Activated CD4-positive, alpha-beta memory T cell treated with anti-CD3 and anti-CD28 coated beads for 36 hours (primary cell): ENCODE data around the gene GGA1. TPM values are rescaled to one million over a fixed set of nuclear protein-coding genes. Genes with fewer than 3 reads are reported as not detected.

Source experiments
- CTCF ChIA-PET: fragments of 350-600 bp; sonication (Branson Sonifier 250); formaldehyde crosslinking; loops from one replicate; lab custom pipeline; 2021; ENCODE audit warnings: antibody characterized with exemption, inconsistent platforms; lab: Charles Lee
- POLR2A ChIA-PET: fragments of 350-600 bp; sonication (Branson Sonifier 250); formaldehyde crosslinking; loops from one replicate; lab custom pipeline; 2021; ENCODE audit warnings: antibody characterized with exemption; lab: Charles Lee
- DNase-seq: peaks from one replicate; pipeline ENCODE4 v3.0.0-alpha.2; 2020
- H3K27ac Mint-ChIP-seq: one replicate; pipeline ENCODE4 v1.8.0; 2021; ENCODE audit warnings: mixed read lengths
- H3K27me3 Mint-ChIP-seq: one replicate; pipeline ENCODE4 v1.8.0; 2021; ENCODE audit warnings: mixed read lengths
- H3K36me3 Mint-ChIP-seq: one replicate; pipeline ENCODE4 v1.8.0; 2021; ENCODE audit warnings: mixed read lengths
- H3K4me1 Mint-ChIP-seq: one replicate; pipeline ENCODE4 v1.8.0; 2021; ENCODE audit warnings: low read depth, mixed read lengths
- H3K4me3 Mint-ChIP-seq: one replicate; pipeline ENCODE4 v1.8.0; 2021; ENCODE audit warnings: mild to moderate bottlenecking, mixed read lengths
- H3K9me3 Mint-ChIP-seq: one replicate; pipeline ENCODE4 v1.8.0; 2021; ENCODE audit warnings: mixed read lengths
- intact Hi-C: fragments of 100-400 bp; cut with micrococcal nuclease; formaldehyde crosslinking; loops from one replicate; pipeline ENCODE4 v1.15.1; 2023
- total RNA-seq, 2 experiments: library from RNA; stranded (reverse); gene quantifications; one replicate each; pipeline ENCODE4 v1.2.3, GENCODE V29; 2021

Gene GGA1
- total RNA-seq, 2 experiments from 2014 or later = 59.0 to 61.1 TPM

- Mint-ChIP-seq H3K4me3 (no peak overlapping the region), H3K4me1 (peaks cover 24% of the 10 kb centered on the region), H3K27me3 (no peaks in the 10 kb centered on the region), H3K27ac (no peak overlapping the region), H3K36me3 (peaks cover 14% of the 10 kb centered on the region), H3K9me3 (no peaks in the 10 kb centered on the region)
- CTCF ChIA-PET = interaction anchor here (1.0 to 1.4 kb wide), 2 partner anchors 17 to 28 kb away, joined by 3 read pairs; no protein-coding TSS in a partner anchor
- intact Hi-C loops = no loop called here
- no peak for DNase-seq
- POLR2A ChIA-PET = interaction anchor here (0.6 to 1.3 kb wide), 3 partner anchors 12 to 725 kb away, joined by 3 read pairs; no protein-coding TSS in a partner anchor
Measured at GRCh38 chr22:37664249-37665101, 55.8 kb downstream of the GGA1 start.

GRCh38 chr22:37665487-37665886, 56.9 kb downstream of the GGA1 start:
- ChIA-PET POLR2A (no interaction called here), CTCF (no interaction called here)
- no peaks in the 10 kb centered on the region for H3K27me3 Mint-ChIP-seq

GRCh38 chr22:37669586-37669985, 61.0 kb downstream of the GGA1 start:
- ChIA-PET CTCF (interaction anchor here (0.6 to 24.9 kb wide), 3 partner anchors 12 to 102 kb away, joined by 3 to 574 read pairs (median 5); partner anchors contain the start of gene SH3BP1), POLR2A (interaction anchor here (0.9 to 1.5 kb wide), 2 partner anchors 26 to 42 kb away, joined by 5 to 9 read pairs; no protein-coding TSS in a partner anchor)
- H3K4me3 Mint-ChIP-seq = no peak overlapping the region
- intact Hi-C loops = no loop called here
- peaks cover 8% of the 10 kb centered on the region for H3K36me3 Mint-ChIP-seq
- DNase-seq = no peak
- no peaks in the 10 kb centered on the region for H3K27me3 Mint-ChIP-seq
- H3K4me1 Mint-ChIP-seq = peaks cover 30% of the 10 kb centered on the region
- peak overlapping the region; percentile 4 for H3K27ac Mint-ChIP-seq
- no peaks in the 10 kb centered on the region for H3K9me3 Mint-ChIP-seq

More at GRCh38 chr22:37665487-37665886, 56.9 kb downstream of the GGA1 start:
- H3K4me1 Mint-ChIP-seq = peaks cover 16% of the 10 kb centered on the region
- no peak overlapping the region for H3K4me3 Mint-ChIP-seq
- H3K36me3 Mint-ChIP-seq = peaks cover 14% of the 10 kb centered on the region
- H3K27ac Mint-ChIP-seq = no peak overlapping the region
- intact Hi-C loops = no loop called here
- no peak for DNase-seq
- no peaks in the 10 kb centered on the region for H3K9me3 Mint-ChIP-seq

DNA sequence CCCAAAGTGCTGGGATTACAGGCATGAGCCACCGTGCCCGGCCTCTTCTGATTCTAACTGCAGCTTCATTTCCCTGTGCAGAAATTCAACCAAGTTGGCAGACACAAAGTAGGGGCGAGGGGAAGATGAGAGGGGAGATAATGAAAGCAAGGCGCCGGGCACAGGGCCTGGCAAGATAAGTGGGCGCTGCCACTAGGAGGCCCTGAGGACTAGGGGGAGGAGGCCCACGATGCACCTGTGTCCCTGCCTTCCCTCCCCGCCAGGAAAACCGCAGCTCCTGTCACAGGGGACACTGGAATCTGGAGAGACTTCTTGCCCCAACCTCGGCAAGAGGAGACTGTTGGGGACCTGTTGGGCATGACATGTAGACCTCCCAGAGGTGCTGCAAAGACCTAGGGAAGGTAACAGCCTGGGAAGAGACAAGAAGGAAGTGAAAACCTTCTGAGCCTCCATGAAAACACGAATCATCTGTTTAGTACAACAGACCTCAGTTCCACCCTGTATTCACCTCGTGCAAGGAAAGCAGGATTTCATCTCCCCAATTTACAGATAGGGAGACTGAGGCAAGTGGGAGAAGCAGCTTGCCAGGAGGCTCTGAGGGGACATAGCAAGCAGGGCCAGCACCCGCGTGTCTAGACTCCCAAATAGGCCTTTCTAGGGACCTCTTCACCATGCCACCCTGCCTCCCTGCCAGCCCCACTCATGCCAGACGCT, 63.7 kb downstream of the GGA1 start:
- intact Hi-C loops = loop anchor here (10.0 kb wide), 1 partner anchor 172 kb away; the partner anchor contains the start of genes ANKRD54 and EIF3L

DNA sequence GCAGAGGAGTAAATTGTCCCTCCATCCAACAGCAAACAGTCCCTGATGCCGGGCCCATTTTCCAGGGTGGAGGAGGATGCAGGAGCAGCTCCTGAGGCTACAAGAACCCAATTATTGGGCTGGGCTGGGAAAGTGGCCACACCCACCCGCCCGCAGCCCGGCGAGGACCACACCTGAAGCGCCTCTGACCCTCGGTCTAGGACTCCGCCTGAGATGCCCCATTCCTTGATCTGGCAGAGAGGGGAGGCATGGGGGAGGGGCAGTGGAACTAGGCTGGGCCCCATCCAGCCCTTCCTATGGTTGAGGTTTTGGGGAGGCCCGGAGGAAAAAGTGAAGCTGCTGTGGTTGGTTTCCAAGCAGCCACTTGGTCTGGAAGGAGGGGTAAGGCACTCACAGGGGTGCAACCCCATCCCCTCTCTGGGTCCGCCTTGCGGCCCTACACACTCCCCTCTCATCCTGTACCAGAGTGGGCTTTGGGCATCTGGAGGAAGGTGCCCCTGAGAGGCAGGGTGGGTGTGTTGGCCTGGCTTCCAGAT, 64.4 kb downstream of the GGA1 start:
- DNase-seq = peak; percentile 27
- Mint-ChIP-seq H3K36me3 (peaks cover 7% of the 10 kb centered on the region), H3K4me1 (peaks cover 47% of the 10 kb centered on the region), H3K27ac (no peak overlapping the region), H3K27me3 (no peaks in the 10 kb centered on the region), H3K4me3 (no peak overlapping the region), H3K9me3 (no peaks in the 10 kb centered on the region)
- CTCF ChIA-PET = interaction anchor here (0.8 to 24.9 kb wide), 4 partner anchors 8 to 66 kb away, joined by 3 to 574 read pairs (median 4); partner anchors contain the start of gene SH3BP1
- intact Hi-C loops = loop anchor here (10.0 kb wide), 1 partner anchor 172 kb away; the partner anchor contains the start of genes ANKRD54 and EIF3L
- POLR2A ChIA-PET = no interaction called here

More for the DNA sequence above, 63.7 kb downstream of the GGA1 start:
- peak overlapping the region; percentile 21 for H3K27ac Mint-ChIP-seq
- CTCF ChIA-PET = interaction anchor here (0.6 to 24.9 kb wide), 6 partner anchors 9 to 147 kb away, joined by 3 to 574 read pairs (median 4); partner anchors contain the start of gene SH3BP1
- POLR2A ChIA-PET = interaction anchor here (0.6 kb wide), 1 partner anchor 24 kb away, joined by 3 read pairs; no protein-coding TSS in a partner anchor
- no peaks in the 10 kb centered on the region for H3K27me3 Mint-ChIP-seq
- H3K4me3 Mint-ChIP-seq = no peak overlapping the region
- peaks cover 3% of the 10 kb centered on the region for H3K36me3 Mint-ChIP-seq
- H3K4me1 Mint-ChIP-seq = peaks cover 44% of the 10 kb centered on the region
- peak; percentile 22 for DNase-seq
- H3K9me3 Mint-ChIP-seq = no peaks in the 10 kb centered on the region

DNA sequence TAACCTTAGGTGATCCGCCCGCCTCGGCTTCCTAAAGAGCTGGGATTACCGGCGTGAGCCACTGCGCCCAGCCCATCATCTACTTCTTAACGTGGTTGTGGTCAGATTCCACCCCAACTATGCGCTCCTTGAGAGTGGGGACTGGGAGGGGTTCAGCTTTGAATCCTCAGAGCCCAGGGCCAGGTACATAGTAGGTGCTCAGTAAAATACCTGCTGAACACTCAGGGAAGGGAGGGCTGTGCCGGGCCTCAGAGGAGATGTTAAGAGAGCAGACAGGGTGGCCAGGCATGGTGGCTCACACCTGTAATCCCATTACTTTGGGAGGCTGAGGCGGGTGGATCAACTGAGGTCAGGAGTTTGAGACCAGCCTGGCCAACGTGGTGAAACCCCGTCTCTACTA, 65.6 kb downstream of the GGA1 start:
- H3K27ac Mint-ChIP-seq = no peak overlapping the region
- DNase-seq = no peak
- H3K36me3 Mint-ChIP-seq = peaks cover 8% of the 10 kb centered on the region
- CTCF ChIA-PET = interaction anchor here (1.4 to 24.9 kb wide), 5 partner anchors 11 to 67 kb away, joined by 3 to 574 read pairs (median 5); partner anchors contain the start of genes PDXP and SH3BP1
- POLR2A ChIA-PET = interaction anchor here (0.5 to 2.5 kb wide), 5 partner anchors 11 to 170 kb away, joined by 3 to 9 read pairs (median 4); partner anchors contain the start of gene ANKRD54
- intact Hi-C loops = loop anchor here (10.0 kb wide), 1 partner anchor 171 kb away; the partner anchor contains the start of genes ANKRD54 and EIF3L
- no peaks in the 10 kb centered on the region for H3K9me3 Mint-ChIP-seq
- no peaks in the 10 kb centered on the region for H3K27me3 Mint-ChIP-seq
- H3K4me3 Mint-ChIP-seq = peak overlapping the region; percentile 39
- peaks cover 49% of the 10 kb centered on the region for H3K4me1 Mint-ChIP-seq

DNA sequence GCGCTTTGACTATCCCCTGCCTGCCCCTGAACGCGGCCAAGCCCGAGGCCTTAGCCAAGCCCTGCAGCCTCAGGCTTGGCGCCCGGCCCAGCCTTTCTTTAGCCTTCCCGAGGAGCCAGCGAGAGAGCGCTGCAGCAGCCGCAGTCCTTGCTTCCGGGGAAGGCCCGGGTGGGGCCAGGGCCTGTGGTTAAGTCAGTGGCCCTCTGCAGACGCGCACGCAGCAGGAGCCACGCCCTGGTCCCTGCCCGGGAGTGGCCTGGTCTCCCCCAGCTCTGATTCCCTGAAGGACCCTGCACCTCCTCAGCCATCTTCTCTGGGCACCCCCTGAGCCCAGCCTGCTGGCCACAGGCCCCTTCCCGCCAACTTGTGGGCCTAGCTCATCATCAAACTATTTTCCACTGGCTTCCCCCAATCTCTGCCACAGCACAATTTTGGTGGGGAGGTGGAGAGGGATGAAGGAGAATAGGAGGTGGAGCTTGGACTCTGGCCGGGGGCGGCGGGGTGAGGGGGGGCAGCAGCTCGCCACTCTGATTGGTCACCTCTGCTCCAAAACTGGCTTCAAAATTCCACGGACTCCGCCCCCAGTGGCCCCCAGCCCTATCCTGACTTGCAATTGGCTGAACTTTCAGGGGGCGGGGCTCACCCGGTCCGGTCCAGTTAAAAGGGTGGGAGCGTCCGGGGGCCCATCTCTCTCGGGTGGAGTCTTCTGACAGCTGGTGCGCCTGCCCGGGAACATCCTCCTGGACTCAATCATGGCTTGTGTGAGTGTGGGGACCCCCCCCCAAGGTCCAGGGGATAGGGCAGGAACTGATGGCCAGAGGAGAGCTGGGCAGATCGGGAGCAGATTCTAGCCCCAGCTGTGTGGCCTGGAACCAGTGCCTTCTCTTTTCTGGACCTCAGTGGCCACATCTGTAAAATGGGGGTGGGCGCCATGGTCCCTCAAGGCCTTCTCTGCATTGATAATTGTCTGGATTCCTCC, 66.6 kb downstream of the GGA1 start, which contains the start of gene LGALS1:
LGALS1 (plus strand) TSS at position 686 of the 979 bp plus-strand sequence; CDS start at position 753, 67 bp downstream.
- H3K4me3 Mint-ChIP-seq = peak within 1 kb of the TSS; percentile 87
- H3K4me1 Mint-ChIP-seq = peaks cover 48% of the 10 kb centered on the region
- DNase-seq = peak; percentile 89
- ChIA-PET POLR2A (interaction anchor here (0.9 to 3.4 kb wide), 12 partner anchors 11 to 67 kb away, joined by 3 to 15 read pairs (median 6); partner anchors contain the start of genes GGA1, NOL12 and PDXP), CTCF (interaction anchor here (0.5 to 24.9 kb wide), 9 partner anchors 10 to 68 kb away, joined by 3 to 574 read pairs (median 7); partner anchors contain the start of genes GGA1, PDXP, SH3BP1 and TRIOBP)
- no peaks in the 10 kb centered on the region for H3K27me3 Mint-ChIP-seq
- no peaks in the 10 kb centered on the region for H3K9me3 Mint-ChIP-seq
- peaks cover 14% of the 10 kb centered on the region for H3K36me3 Mint-ChIP-seq
- H3K27ac Mint-ChIP-seq = peak within 1 kb of the TSS; percentile 93
- intact Hi-C loops = loop anchor here (5.0 to 10.0 kb wide), 2 partner anchors 133 to 170 kb away; partner anchors contain the start of genes ANKRD54 and EIF3L

- no peaks in the 10 kb centered on the region for H3K27me3 Mint-ChIP-seq
- H3K4me3 Mint-ChIP-seq = peak overlapping the region; percentile 87
- H3K27ac Mint-ChIP-seq = peak overlapping the region; percentile 93
- H3K4me1 Mint-ChIP-seq = peaks cover 47% of the 10 kb centered on the region
- no peaks in the 10 kb centered on the region for H3K9me3 Mint-ChIP-seq
- intact Hi-C loops = loop anchor here (1.0 to 10.0 kb wide), 3 partner anchors 33 to 169 kb away; partner anchors contain the start of genes ANKRD54 and EIF3L
- DNase-seq = peak; percentile 51
- POLR2A ChIA-PET = interaction anchor here (0.8 to 3.4 kb wide), 14 partner anchors 10 to 71 kb away, joined by 3 to 15 read pairs (median 5); partner anchors contain the start of genes GGA1, NOL12 and PDXP
- CTCF ChIA-PET = interaction anchor here (1.1 to 24.9 kb wide), 6 partner anchors 10 to 69 kb away, joined by 6 to 574 read pairs (median 14); partner anchors contain the start of genes GGA1, NOL12, PDXP and SH3BP1
- peaks cover 14% of the 10 kb centered on the region for H3K36me3 Mint-ChIP-seq
Measured at GRCh38 chr22:37675930-37676735, 67.5 kb downstream of the GGA1 start.
